Measurements from ENCODE around the gene JMJD8. TPM values are rescaled to one million over a fixed set of nuclear protein-coding genes. Genes with fewer than 3 reads are reported as not detected.
A peak's percentile ranks its signal among the peaks of the same experiment; 100 is the strongest.

The JMJD8 gene
- total and polyA plus RNA-seq, 9 of the 15 experiments (the other 6 are each of a cell fraction or from before 2014, with no cell fraction given) = 1.2 to 50.6 (median 29.3) TPM

- TF ChIP-seq MLX (CRISPR knock-in tag; conservative IDR thresholded peaks at IDR 0.05) (no peak), TAF1 (IDR thresholded peaks at IDR 0.05; ENCODE audit: control insufficient read depth, extremely low read depth, insufficient read depth, low read length, severe bottlenecking) (peak; percentile 33), ZNF518B (CRISPR knock-in tag; IDR thresholded peaks at IDR 0.05) (no peak), E2F5 (CRISPR knock-in tag; IDR thresholded peaks at IDR 0.05) (no peak), MAFK (IDR thresholded peaks at IDR 0.05; ENCODE audit: low read length) (no peak), CHD4 (IDR thresholded peaks at IDR 0.05; ENCODE audit: insufficient read depth, insufficient replicate concordance, low read depth, low read length, poor library complexity, severe bottlenecking) (peak; percentile 44), POU5F1 (IDR thresholded peaks at IDR 0.05; ENCODE audit: borderline replicate concordance, low read depth, low read length, partially characterized antibody) (no peak), CBFA2T3 (IDR thresholded peaks at IDR 0.05) (no peak), ZBTB8A (IDR thresholded peaks at IDR 0.05; ENCODE audit: partially characterized antibody) (no peak), TAF7 (tag; IDR thresholded peaks at IDR 0.05) (no peak), CXXC5 (CRISPR knock-in tag; IDR thresholded peaks at IDR 0.05) (peak; percentile 62), CAMTA2 (CRISPR knock-in tag; conservative IDR thresholded peaks at IDR 0.05) (no peak)
- TF ChIP-seq, protein P1, sequence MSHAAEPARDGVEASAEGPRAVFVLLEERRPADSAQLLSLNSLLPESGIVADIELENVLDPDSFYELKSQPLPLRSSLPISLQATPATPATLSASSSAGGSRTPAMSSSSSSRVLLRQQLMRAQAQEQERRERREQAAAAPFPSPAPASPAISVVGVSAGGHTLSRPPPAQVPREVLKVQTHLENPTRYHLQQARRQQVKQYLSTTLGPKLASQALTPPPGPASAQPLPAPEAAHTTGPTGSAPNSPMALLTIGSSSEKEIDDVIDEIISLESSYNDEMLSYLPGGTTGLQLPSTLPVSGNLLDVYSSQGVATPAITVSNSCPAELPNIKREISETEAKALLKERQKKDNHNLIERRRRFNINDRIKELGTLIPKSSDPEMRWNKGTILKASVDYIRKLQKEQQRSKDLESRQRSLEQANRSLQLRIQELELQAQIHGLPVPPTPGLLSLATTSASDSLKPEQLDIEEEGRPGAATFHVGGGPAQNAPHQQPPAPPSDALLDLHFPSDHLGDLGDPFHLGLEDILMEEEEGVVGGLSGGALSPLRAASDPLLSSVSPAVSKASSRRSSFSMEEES (CRISPR knock-in tag; IDR thresholded peaks at IDR 0.05) = no peak
Measured at GRCh38 chr16:726438-727290, 42.5 kb upstream of the JMJD8 start, which contains the start of the genes CCDC78 and HAGHL (continued).

All from K562 (cell line).